GM18499 (cell line): Measurements from ENCODE around the gene PRDM16.

Experiments
- ATAC-seq: cut with Tn5 transposase; IDR thresholded peaks from one replicate; pipeline ENCODE4 v1.9.1; 2021; ENCODE audit warnings: moderate number of reproducible peaks; ENCODE audit not compliant: insufficient read depth, unreplicated experiment

Gene PRDM16

DNA sequence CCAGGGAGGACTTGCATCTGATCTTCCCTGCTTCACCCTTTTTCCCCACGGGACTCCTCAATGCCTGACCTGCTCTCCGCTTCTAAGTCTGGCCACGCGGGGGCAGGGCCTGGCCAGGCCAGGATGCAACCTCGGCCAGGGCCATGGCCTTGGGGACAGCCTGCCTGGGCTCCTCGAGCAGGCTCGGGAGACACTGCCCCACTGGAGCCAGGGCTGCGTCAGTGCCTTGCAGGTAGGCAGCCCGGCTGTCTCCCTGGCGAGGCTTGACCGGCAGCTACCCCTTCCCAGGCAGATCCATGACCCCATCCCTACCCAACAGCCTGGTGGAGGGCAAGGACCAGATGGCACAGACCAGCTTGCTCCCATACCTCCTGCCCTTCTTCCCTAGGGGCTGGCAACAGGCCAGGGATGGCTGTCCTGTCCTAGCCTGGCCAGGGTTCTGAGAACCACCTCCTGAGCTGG is 2.7 kb upstream of the PRDM16 start:
- ATAC-seq = no peak

DNA sequence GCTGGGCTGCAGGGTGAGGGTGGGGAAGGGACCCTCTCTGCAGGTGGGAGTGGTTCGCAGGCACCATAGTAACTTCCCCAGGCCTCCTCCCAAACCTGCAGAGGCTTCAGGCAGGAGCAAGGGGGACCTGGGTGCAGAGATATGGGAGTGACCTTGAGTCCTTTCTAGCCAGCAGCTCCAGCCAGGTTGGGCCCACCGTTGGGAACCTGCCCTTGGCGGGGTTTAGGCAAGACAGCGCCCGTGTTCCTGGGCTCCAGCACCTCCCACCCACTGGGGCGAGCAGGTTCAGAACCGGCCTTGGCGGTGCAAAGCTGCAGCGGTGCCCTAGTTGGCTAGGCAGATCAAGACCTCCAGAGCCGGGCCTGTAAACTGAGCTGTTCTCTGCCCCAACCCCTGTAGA is 2.2 kb upstream of the PRDM16 start:
- ATAC-seq = no peak

DNA sequence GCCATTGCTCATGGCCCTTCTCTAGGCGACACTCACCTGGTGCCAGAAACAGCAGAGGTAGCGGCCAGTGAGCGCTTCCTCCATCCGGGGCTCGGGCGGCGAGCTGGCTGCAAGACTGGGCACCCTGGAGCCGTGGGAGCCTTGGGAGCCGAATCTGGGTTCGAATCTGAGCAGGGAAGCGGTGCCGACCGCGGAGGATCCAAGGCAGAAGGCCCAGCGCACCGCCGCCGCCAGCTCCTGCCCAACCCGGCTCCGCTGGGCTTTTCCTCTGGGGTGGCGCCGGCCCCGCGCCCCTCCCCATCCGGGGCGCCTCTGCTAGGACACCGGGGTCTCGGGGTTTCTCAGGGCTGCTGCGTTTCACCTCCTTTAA is 1.7 kb upstream of the PRDM16 start:
- no peak for ATAC-seq

DNA sequence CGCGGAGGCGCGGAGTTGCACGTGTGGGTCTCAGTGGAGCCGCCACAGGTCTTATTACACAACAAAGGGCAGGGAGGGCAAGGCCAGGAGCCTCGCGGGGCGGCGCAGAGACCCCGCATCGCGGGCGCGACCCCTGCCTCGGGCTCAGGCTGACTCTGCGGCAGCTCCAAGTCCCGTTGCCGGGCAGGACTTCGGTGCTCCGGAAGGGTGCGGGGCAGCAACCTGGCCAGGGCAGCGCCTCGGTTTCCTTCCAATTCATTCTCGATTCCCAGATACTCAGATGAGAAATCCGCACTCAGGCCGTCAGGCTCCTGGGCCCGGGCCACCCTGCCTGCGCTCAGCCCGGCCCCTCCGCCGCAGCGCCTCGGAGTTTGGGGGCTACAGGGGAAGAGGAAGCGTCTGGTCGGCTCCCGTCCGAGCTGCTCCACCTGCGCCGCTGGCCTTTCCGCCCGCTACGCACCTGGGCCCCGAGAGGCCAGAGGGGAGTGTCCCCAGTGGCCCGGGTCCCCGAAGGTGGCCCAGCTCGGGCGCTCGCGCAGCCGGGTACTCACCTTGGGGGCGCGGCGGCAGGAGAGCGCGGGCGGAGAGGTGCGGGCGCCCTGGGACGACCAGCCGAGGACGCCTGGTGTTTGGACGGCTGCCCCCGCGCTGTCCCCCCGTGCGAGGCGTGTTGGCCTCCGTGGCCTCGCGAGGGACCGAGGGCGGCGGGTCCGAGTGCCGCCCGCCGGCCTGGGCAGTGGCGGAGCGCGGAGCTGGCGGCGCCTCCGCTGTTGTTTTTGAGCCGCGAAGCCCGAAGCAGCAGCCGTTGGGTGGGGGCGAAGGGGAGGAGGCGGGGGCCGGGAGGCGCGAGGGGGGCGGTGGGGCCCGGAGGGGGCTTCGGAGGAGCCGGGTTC is 1.1 kb upstream of the PRDM16 start:
- no peak for ATAC-seq

DNA sequence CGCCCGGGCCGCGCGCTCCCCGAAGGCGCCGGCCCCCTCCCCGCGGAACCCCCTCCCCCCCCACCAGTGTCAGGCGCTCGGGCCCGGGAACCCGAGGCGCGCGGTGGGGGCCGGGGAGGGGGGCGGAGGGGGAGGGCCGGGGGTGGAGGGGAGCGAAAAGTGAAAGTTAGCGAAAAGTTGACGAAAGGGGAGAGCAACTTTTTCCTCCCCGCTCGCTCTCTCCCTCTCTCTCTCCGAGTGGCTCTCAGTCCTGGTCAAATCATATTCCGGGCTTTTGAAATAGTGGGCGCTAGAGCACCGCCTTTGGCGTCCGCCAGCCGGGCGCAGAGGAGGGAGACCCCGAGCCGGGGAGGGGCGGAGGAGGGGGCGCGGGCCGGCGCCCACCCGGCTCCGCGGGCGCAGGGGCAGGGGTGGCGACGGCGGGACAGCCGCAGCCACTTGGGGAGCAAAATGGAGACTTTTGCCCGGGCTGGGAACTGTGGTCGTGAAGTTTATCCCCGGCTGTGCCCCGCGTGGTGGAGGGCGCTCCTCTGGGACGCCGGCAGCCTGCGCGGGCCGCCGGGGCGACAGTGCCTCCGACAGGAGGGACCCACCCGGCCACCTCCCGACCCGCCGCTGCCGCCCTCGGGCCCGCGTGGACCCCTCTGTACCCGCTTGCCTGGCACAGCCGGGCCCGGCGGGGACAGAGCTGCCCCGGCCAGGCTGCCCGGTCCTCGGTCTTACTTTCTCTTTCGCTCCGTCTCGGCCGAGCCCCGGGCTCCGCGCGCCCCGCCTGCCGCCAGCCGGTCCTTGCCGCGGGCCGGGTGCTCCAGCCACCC is 697 bp downstream of the PRDM16 start:
- ATAC-seq = no peak

GRCh38 chr1:3070309-3070643 is 1.3 kb downstream of the PRDM16 start:
- ATAC-seq = no peak

DNA sequence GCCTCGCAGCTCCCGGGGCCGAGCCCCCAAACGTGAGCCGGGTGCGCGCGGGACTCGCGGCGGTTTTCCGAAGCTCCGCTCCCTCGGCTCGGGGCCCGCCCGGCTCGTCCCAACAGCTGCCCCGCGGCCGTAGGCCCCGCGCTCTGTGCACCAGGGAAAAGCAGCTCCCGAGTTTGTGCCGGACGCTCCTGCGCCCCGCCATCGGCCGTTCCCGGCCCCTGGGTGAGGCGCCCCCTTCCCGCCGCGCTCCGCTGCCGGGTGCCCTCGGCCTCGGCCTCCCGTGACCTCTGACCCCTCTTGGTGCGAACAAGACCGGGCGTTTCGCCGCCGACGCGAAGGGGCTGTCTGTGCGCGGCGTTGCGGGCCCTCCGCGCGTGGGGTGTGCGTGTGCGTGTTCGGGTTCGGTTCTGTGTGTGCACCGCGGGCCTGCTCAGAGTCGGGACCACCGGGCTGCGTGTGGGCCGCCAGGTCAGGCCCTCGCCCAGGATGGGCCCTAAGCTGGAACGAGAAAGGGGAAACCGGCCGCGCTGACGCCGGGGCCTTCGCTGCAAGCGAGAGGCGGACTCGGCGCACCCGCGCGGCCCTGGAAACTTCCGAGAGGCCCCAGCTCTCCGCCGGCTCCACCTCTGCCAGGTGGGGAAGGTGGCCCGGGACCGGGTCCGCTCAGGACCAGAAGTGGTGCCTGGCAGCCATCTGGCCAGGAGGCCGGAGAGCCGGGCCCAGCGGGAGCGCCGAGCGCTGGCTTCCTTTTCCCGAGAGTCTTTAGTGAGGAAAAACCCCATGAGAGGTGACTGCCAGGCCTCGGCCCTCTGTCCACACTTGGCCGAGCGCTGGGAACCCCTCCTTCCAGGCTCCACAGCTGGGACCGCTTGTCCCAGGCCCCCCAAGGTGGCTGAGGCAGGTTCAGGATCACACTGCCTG is 1.9 kb downstream of the PRDM16 start:
- ATAC-seq = no peak

DNA sequence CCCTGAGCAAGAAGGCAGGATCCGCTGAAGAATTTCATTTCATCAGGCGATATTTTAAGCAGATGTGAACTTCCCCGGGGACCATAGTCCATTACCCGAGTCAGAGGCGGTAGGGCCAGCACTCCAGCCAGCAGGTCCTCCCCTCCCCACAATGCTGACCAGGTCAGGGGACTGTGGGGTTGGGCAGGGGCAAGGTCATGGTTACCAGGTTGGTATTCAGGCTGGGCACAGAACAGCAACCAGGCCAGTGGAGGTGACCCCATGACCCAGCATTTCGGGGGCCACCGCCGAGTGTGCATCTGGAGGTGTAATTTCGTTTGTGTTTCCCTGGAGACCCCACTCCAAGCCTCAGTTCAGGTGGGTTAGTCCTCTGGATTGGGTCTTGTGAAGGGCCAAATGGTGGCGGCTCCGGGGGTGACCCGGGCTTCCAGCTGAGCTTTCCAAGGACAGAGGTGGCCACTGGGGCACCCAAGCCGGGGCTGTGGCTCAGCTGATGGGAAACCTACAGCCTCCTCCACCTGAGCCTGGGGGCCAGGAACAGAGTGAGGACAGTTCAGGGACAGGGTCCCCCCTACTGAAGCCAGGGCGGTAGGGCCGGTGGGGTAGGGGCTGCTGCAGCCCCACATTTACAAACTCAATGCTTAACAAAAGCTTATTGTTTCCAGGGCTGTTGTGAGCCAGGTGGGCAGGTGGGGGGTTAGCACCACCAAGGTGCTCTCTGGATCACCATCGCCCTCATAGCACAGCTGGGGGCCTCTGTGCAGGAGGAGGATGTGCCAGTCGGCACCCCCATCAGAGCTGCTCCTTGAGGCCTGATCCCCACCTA is 2.8 kb downstream of the PRDM16 start:
- ATAC-seq = no peak

- ATAC-seq = no peak
Measured at GRCh38 chr1:3072391-3073185, 3.6 kb downstream of the PRDM16 start.

- ATAC-seq = no peak
Measured at GRCh38 chr1:3073186-3073488, 4.1 kb downstream of the PRDM16 start.

- ATAC-seq = no peak
Measured at GRCh38 chr1:3073489-3074296, 4.7 kb downstream of the PRDM16 start.

DNA sequence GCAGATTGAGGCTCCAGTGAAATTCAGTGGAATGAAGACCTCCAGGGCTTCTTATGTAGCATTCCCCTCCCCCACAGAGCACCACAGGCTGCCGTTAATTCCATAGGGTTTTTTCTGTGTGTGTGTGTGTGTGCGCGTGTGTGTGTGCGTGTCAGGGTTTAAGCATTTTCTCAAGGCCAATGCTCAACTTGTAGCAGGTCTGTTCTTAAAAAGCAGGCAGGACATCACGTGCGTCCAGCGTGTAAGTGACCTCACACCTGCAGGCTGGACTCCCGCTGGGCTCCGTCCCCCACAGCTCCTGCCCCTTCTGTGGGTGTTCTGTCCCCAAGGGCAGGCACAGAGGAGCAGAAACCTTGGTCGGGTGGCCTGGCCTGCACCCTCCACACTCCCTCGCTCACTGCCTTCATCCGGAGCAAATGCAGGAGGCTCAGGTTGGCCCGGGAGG is 5.3 kb downstream of the PRDM16 start:
- ATAC-seq = no peak

- ATAC-seq = no peak
Measured at GRCh38 chr1:3074800-3075199, 5.8 kb downstream of the PRDM16 start.

DNA sequence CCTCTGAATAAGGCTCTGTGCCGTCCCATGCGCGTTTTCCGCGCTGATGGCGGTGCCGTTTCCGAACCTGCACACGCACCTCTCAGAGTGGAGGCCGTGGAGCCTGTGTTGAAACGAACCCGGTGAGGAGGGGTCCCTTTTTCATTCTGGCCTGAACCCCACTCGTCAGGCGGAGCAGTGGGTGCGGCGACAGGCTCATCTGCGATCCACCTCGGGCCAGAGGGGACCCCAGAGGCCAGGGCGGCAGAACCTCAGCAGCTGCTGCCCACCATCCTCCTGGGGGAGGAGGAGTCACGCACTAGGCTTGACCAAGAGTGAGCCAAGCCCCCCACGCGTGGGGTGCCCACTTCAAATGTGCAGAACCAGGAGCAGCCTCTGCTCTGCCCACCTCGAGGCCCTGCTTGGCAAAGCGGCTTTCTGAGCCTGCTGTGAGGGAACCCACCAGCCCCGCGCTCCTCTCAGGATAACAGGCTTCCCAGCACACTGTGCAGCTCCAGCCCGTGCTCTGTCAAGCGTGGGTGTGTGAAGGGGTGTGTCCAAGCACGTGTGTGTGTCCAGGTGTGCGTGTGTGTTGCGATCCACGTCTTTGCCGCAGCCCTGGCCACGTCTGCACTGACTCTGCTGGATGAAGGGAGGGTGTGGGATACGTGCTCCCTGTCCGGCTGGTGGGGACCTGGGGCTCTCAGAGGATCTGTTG is 6.8 kb downstream of the PRDM16 start:
- ATAC-seq = no peak

GRCh38 chr1:3076363-3076740 is 7.3 kb downstream of the PRDM16 start:
- ATAC-seq = no peak

DNA sequence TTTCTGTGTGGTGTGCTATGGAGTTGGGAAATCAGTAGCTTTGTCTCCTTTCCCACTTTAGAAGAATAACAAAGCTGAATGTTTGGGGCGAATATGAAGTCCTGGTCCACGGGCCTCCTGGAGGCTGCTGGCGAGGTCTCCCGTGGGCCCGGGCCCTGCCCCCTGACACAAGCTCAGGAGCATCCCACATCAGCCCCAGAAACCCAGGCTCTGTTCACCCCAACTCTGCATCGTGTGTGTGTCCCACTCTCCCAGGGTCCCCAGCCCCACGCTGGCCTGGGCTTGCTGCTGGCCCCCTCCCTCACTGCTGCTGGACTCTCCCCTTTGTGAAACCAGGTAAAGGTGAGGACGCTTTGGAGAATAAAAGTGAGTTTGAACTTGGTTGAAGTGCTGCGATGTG is 8.1 kb downstream of the PRDM16 start:
- no peak for ATAC-seq

- ATAC-seq = no peak
Measured at GRCh38 chr1:3077561-3077960, 8.6 kb downstream of the PRDM16 start.

DNA sequence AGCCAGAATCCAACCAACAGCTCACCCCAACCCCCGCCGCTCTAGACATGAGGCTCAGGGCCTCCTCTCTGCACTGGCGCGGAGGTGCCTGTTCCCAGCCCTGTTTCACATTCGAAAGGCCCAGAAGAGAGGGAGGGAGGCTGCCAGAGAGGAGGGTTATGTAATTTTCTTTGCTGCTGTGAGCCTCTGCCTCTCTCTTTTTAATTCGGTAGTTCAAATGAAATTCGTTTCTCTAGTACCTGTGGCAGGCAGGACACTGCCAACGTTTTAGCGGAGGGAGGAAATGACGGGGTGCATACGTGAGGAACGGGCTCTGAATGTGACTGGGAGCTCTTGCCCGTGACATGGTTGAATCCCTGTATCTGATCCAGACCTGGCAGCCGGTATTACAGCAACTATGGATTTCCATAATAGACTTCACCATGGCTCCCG is 9.4 kb downstream of the PRDM16 start:
- no peak for ATAC-seq
